ENCODE results near the gene GPT2. TPM values are rescaled to one million over a fixed set of nuclear protein-coding genes. Genes with fewer than 3 reads are reported as not detected.

GPT2 gene
- total RNA-seq, 2 donors from 2014 or later: 49.8 to 64.6 TPM

GRCh38 chr16:46911650-46912049 lies 27.5 kb downstream of the GPT2 start:
- no peaks in the 10 kb centered on the region for H3K9me3 ChIP-seq
- peak; percentile 54 for DNase-seq (ENCODE audit: low spot score)
- 77% methylated on average over 4 of the region's 4 CpGs for WGBS

GRCh38 chr16:46914556-46915201 lies 30.5 kb downstream of the GPT2 start:
- intact Hi-C loops (cut with DNase I): no loop called here
- Histone ChIP-seq H3K36me3 (no peaks in the 10 kb centered on the region), H3K4me3 (no peak overlapping the region), H3K9me3 (no peaks in the 10 kb centered on the region), H3K4me1 (replicated peaks) (no peaks in the 10 kb centered on the region), H3K27me3 (replicated peaks; ENCODE audit: insufficient read depth) (no peaks in the 10 kb centered on the region), H3K27ac (no peak overlapping the region)
- no peak for DNase-seq (ENCODE audit: low spot score)
- TF ChIP-seq POLR2A (IDR thresholded peaks at IDR 0.05) (no peak), CTCF (IDR thresholded peaks at IDR 0.05) (no peak), POLR2AphosphoS5 (IDR thresholded peaks at IDR 0.05) (no peak)
- 91% methylated on average over 11 of the region's 11 CpGs for WGBS

More at GRCh38 chr16:46911650-46912049, 27.5 kb downstream of the GPT2 start:
- Histone ChIP-seq H3K36me3 (no peaks in the 10 kb centered on the region), H3K27me3 (replicated peaks; ENCODE audit: insufficient read depth) (no peaks in the 10 kb centered on the region), H3K27ac (peak overlapping the region; percentile 41 to 71), H3K4me3 (no peak overlapping the region), H3K4me1 (replicated peaks) (peaks cover 5% of the 10 kb centered on the region)
- intact Hi-C loops (cut with DNase I): no loop called here
- TF ChIP-seq POLR2AphosphoS5 (IDR thresholded peaks at IDR 0.05): peak; percentile 79
- TF ChIP-seq CTCF (IDR thresholded peaks at IDR 0.05): no peak

GRCh38 chr16:46915483-46916025 lies 31.4 kb downstream of the GPT2 start:
- Histone ChIP-seq H3K4me1 (replicated peaks) (no peaks in the 10 kb centered on the region), H3K27me3 (replicated peaks; ENCODE audit: insufficient read depth) (no peaks in the 10 kb centered on the region), H3K4me3 (no peak overlapping the region), H3K9me3 (no peaks in the 10 kb centered on the region), H3K27ac (no peak overlapping the region), H3K36me3 (no peaks in the 10 kb centered on the region)
- 98% methylated on average over 2 of the region's 2 CpGs for WGBS
- intact Hi-C loops (cut with DNase I): no loop called here
- no peak for DNase-seq (ENCODE audit: low spot score)
- TF ChIP-seq POLR2A (IDR thresholded peaks at IDR 0.05): no peak
- TF ChIP-seq CTCF (IDR thresholded peaks at IDR 0.05): no peak
- no peak for TF ChIP-seq POLR2AphosphoS5 (IDR thresholded peaks at IDR 0.05)

GRCh38 chr16:46916980-46917379 lies 32.8 kb downstream of the GPT2 start:
- no peak for DNase-seq (ENCODE audit: low spot score)
- Histone ChIP-seq H3K9me3 (no peaks in the 10 kb centered on the region), H3K27ac (no peak overlapping the region), H3K36me3 (no peaks in the 10 kb centered on the region), H3K4me3 (no peak overlapping the region), H3K4me1 (replicated peaks) (peaks cover 11% of the 10 kb centered on the region), H3K27me3 (replicated peaks; ENCODE audit: insufficient read depth) (no peaks in the 10 kb centered on the region)
- TF ChIP-seq CTCF (IDR thresholded peaks at IDR 0.05): no peak
- no peak for TF ChIP-seq POLR2AphosphoS5 (IDR thresholded peaks at IDR 0.05)
- TF ChIP-seq POLR2A (IDR thresholded peaks at IDR 0.05): no peak
- intact Hi-C loops (cut with DNase I): no loop called here
- 98% methylated on average over 3 of the region's 3 CpGs for WGBS

GRCh38 chr16:46918400-46918799 lies 34.2 kb downstream of the GPT2 start:
- DNase-seq (ENCODE audit: low spot score): no peak
- H3K27me3 ChIP-seq (replicated peaks; ENCODE audit: insufficient read depth): no peaks in the 10 kb centered on the region
- H3K36me3 ChIP-seq: no peaks in the 10 kb centered on the region
- no peak overlapping the region for H3K4me3 ChIP-seq
- intact Hi-C loops (cut with DNase I): no loop called here
- peaks cover 12% of the 10 kb centered on the region for H3K4me1 ChIP-seq (replicated peaks)
- TF ChIP-seq POLR2A (IDR thresholded peaks at IDR 0.05): no peak
- no peak for TF ChIP-seq CTCF (IDR thresholded peaks at IDR 0.05)
- TF ChIP-seq POLR2AphosphoS5 (IDR thresholded peaks at IDR 0.05): no peak
- no peaks in the 10 kb centered on the region for H3K9me3 ChIP-seq
- H3K27ac ChIP-seq: peak overlapping the region; percentile 25 to 76
- WGBS: 88% methylated on average over 11 of the region's 11 CpGs
